Embryonic facial prominence (tissue), 1 donor: Measurements from ENCODE around the gene PGA5.
"Not testable (repeated sequence)": the region's sequence is repeated elsewhere in the genome, so short reads cannot be mapped to it uniquely, and the experiment has no call there.

ENCODE experiments used
- DNase-seq: peaks from one replicate; pipeline ENCODE4 v3.0.0-alpha.2; 2016; ENCODE audit errors: extremely low spot score

PGA5 gene

GRCh38 chr11:61240875-61241274 is at the start of gene PGA5:
PGA5 (plus strand) TSS chr11:61241175; CDS start chr11:61241227, 52 bp downstream.
- not testable (repeated sequence) for DNase-seq

GRCh38 chr11:61193596-61193995 is 47.4 kb upstream of the PGA5 start:
- no peak for DNase-seq

GRCh38 chr11:61194169-61194671 is 46.8 kb upstream of the PGA5 start:
- DNase-seq = no peak

- DNase-seq = no peak
Observed at GRCh38 chr11:61194981-61195695, 45.8 kb upstream of the PGA5 start.

GRCh38 chr11:61195719-61196118 is 45.3 kb upstream of the PGA5 start:
- DNase-seq = no peak

- DNase-seq = no peak
Observed at GRCh38 chr11:61198361-61198760, 42.6 kb upstream of the PGA5 start.

GRCh38 chr11:61198948-61199523 is 41.9 kb upstream of the PGA5 start:
- DNase-seq = no peak

GRCh38 chr11:61201476-61201875 is 39.5 kb upstream of the PGA5 start:
- DNase-seq = no peak

- peak; percentile 4 for DNase-seq
Observed at GRCh38 chr11:61202950-61203746, 37.8 kb upstream of the PGA5 start, which contains the start of gene PGA3. PGA3 (plus strand) TSS chr11:61203515; CDS start chr11:61203565, 50 bp downstream.

- DNase-seq = not testable (repeated sequence)
Observed at GRCh38 chr11:61203873-61204272, 37.1 kb upstream of the PGA5 start.

- DNase-seq = not testable (repeated sequence)
Observed at GRCh38 chr11:61204502-61205059, 36.4 kb upstream of the PGA5 start.

- DNase-seq = not testable (repeated sequence)
Observed at GRCh38 chr11:61207636-61208310, 33.2 kb upstream of the PGA5 start.

- DNase-seq = not testable (repeated sequence)
Observed at GRCh38 chr11:61210629-61211028, 30.3 kb upstream of the PGA5 start.

GRCh38 chr11:61211327-61211952 is 29.5 kb upstream of the PGA5 start:
- not testable (repeated sequence) for DNase-seq

- not testable (repeated sequence) for DNase-seq
Observed at GRCh38 chr11:61212202-61212601, 28.8 kb upstream of the PGA5 start.

GRCh38 chr11:61213711-61214324 is 27.2 kb upstream of the PGA5 start:
- DNase-seq = not testable (repeated sequence)

GRCh38 chr11:61218306-61218705 is 22.7 kb upstream of the PGA5 start:
- not testable (repeated sequence) for DNase-seq

GRCh38 chr11:61219016-61219415 is 22.0 kb upstream of the PGA5 start:
- not testable (repeated sequence) for DNase-seq

GRCh38 chr11:61222047-61222446 is 18.9 kb upstream of the PGA5 start, which contains the start of gene PGA4:
PGA4 (plus strand) TSS chr11:61222347; CDS start chr11:61222401, 54 bp downstream.
- not testable (repeated sequence) for DNase-seq

- DNase-seq = not testable (repeated sequence)
Observed at GRCh38 chr11:61222692-61223091, 18.3 kb upstream of the PGA5 start.
